ENCODE data around the gene LCAT. TPM values are rescaled to one million over a fixed set of nuclear protein-coding genes. Genes with fewer than 3 reads are reported as not detected.

Gene LCAT
- polyA plus RNA-seq, 1 donor (not counting 4 experiments of a cell fraction or from before 2014, with no cell fraction given) = 6.5 TPM

DNA sequence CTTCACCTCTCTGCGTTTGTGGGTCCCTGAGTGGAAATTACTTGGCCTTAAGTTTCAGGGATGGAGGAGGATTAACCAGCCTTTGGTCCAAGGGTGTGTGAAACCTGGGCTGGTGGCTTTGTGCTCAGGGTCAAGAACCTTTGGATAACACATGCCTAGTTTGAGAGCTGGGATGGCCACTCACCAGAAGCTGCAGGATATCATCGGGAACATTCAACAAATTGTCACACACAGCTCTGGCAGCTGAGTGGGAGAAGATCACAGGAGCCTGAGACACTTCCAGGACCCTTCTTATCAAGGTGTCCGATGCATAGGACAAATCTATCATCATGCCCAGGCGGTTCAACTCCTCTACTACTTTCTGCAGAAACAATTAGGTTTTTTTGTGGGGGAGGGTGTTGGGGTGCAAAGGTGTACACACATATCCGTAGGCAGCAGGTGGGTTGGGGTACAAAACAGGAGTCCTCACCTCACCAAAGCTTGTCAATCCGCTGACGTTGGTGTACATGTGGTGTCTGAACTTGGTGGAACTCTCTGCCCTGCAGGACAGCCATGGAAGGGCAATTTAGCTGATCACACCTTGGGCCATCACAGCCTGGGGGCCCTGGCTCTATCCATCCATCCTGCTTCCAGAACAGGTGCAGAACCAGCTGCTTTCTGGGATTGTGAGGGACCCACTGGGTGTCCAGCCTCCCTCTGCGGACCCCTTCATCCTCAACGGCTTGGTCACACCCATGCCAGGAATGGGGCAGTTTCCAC is 33.7 kb upstream of the LCAT start:
- DNase-seq (ENCODE audit: low read depth, low spot score) = no peak
- FAIRE-seq = no peak

DNA sequence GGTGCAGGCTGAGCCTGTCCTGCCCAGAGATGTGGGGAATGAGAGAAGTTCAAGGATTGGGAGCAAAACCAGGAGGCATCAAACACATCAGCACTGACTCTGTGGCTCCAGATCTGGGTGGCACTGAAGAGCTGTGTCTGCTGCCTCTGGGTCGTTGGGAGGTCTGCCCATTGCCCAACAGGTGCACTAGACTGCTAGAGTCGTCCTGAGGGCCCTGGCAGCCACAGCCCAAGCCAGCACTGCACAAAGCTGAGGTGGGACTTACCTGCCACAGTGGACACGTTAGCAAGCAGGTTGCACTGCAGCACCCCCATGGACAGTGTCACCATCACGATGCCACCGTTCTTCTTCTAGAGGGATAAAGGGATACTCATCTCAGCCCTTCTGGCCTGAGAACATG is 33.1 kb upstream of the LCAT start:
- dilution Hi-C loops (cut with MboI; ENCODE audit: extremely low pct_ligation_motif_present, low sequenced_read_pairs) = no loop called here
- Histone ChIP-seq H3K36me3 (ENCODE audit: control insufficient read depth in 2 of 2, extremely low read depth in 1 of 2, insufficient read depth in 2 of 2, low read length in 2 of 2) (no peaks in the 10 kb centered on the region), H4K20me1 (ENCODE audit: control insufficient read depth, extremely low read depth, insufficient read depth, low read length) (peaks cover 2% of the 10 kb centered on the region), H3K27me3 (ENCODE audit: control insufficient read depth, extremely low read depth, insufficient read depth, low read length) (peaks cover 17% of the 10 kb centered on the region), H3K27ac (ENCODE audit: control insufficient read depth, insufficient read depth, low read length) (no peak overlapping the region), H3K9me3 (ENCODE audit: control insufficient read depth, low read depth, low read length) (no peaks in the 10 kb centered on the region), H3K9me1 (ENCODE audit: control insufficient read depth, extremely low read depth, insufficient read depth, low read length) (no peaks in the 10 kb centered on the region), H3K79me2 (ENCODE audit: control insufficient read depth, insufficient read depth, low read length) (no peaks in the 10 kb centered on the region), H3K4me2 (ENCODE audit: control insufficient read depth, extremely low read depth, insufficient read depth, low read depth, low read length) (no peak overlapping the region), H2AFZ (ENCODE audit: control insufficient read depth, low read length) (no peak overlapping the region), H3K9ac (ENCODE audit: control insufficient read depth, extremely low read depth, insufficient read depth, low read length) (no peak overlapping the region), H3K4me1 (ENCODE audit: control insufficient read depth, extremely low read depth, insufficient read depth, low read length) (no peaks in the 10 kb centered on the region), H3K4me3 (ENCODE audit: control insufficient read depth in 2 of 3, extremely low read depth in 1 of 3, insufficient read depth in 2 of 3, low read depth in 1 of 3, low read length in 3 of 3) (no peak overlapping the region)
- TF ChIP-seq, protein P1, sequence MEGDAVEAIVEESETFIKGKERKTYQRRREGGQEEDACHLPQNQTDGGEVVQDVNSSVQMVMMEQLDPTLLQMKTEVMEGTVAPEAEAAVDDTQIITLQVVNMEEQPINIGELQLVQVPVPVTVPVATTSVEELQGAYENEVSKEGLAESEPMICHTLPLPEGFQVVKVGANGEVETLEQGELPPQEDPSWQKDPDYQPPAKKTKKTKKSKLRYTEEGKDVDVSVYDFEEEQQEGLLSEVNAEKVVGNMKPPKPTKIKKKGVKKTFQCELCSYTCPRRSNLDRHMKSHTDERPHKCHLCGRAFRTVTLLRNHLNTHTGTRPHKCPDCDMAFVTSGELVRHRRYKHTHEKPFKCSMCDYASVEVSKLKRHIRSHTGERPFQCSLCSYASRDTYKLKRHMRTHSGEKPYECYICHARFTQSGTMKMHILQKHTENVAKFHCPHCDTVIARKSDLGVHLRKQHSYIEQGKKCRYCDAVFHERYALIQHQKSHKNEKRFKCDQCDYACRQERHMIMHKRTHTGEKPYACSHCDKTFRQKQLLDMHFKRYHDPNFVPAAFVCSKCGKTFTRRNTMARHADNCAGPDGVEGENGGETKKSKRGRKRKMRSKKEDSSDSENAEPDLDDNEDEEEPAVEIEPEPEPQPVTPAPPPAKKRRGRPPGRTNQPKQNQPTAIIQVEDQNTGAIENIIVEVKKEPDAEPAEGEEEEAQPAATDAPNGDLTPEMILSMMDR (optimal IDR thresholded peaks at IDR 0.05 in 1 of 3, IDR thresholded peaks at IDR 0.05 in 1 of 3, conservative IDR thresholded peaks at IDR 0.05 in 1 of 3; ENCODE audit: extremely low read depth in 1 of 3, insufficient read depth in 2 of 3, low read length in 3 of 3) = no peak
- no peak for TF ChIP-seq EZH2 (IDR thresholded peaks at IDR 0.05; ENCODE audit: low read length)
- FAIRE-seq (no peak), DNase-seq (ENCODE audit: low read depth, low spot score) (no peak)

More for the DNA sequence above, 33.7 kb upstream of the LCAT start:
- H3K4me1 ChIP-seq (ENCODE audit: control insufficient read depth, extremely low read depth, insufficient read depth, low read length) = no peaks in the 10 kb centered on the region
- H3K27me3 ChIP-seq (ENCODE audit: control insufficient read depth, extremely low read depth, insufficient read depth, low read length) = peaks cover 17% of the 10 kb centered on the region
- no peak overlapping the region for H3K27ac ChIP-seq (ENCODE audit: control insufficient read depth, insufficient read depth, low read length)
- no peaks in the 10 kb centered on the region for H3K9me3 ChIP-seq (ENCODE audit: control insufficient read depth, low read depth, low read length)
- H3K36me3 ChIP-seq (ENCODE audit: control insufficient read depth in 2 of 2, extremely low read depth in 1 of 2, insufficient read depth in 2 of 2, low read length in 2 of 2) = no peaks in the 10 kb centered on the region
- no peaks in the 10 kb centered on the region for H3K9me1 ChIP-seq (ENCODE audit: control insufficient read depth, extremely low read depth, insufficient read depth, low read length)
- no peak overlapping the region for H2AFZ ChIP-seq (ENCODE audit: control insufficient read depth, low read length)
- no peak overlapping the region for H3K4me2 ChIP-seq (ENCODE audit: control insufficient read depth, extremely low read depth, insufficient read depth, low read depth, low read length)
- peaks cover 2% of the 10 kb centered on the region for H4K20me1 ChIP-seq (ENCODE audit: control insufficient read depth, extremely low read depth, insufficient read depth, low read length)
- TF ChIP-seq, protein P1 (optimal IDR thresholded peaks at IDR 0.05 in 1 of 3, IDR thresholded peaks at IDR 0.05 in 1 of 3, conservative IDR thresholded peaks at IDR 0.05 in 1 of 3; ENCODE audit: extremely low read depth in 1 of 3, insufficient read depth in 2 of 3, low read length in 3 of 3) = no peak
- no peak for TF ChIP-seq EZH2 (IDR thresholded peaks at IDR 0.05; ENCODE audit: low read length)
- H3K79me2 ChIP-seq (ENCODE audit: control insufficient read depth, insufficient read depth, low read length) = no peaks in the 10 kb centered on the region
- dilution Hi-C loops (cut with MboI; ENCODE audit: extremely low pct_ligation_motif_present, low sequenced_read_pairs) = no loop called here
- H3K9ac ChIP-seq (ENCODE audit: control insufficient read depth, extremely low read depth, insufficient read depth, low read length) = no peak overlapping the region
- no peak overlapping the region for H3K4me3 ChIP-seq (ENCODE audit: control insufficient read depth in 2 of 3, extremely low read depth in 1 of 3, insufficient read depth in 2 of 3, low read depth in 1 of 3, low read length in 3 of 3)
